NCI-H146 treated with DMSO at 0.1 percent for 48 hours (cell line): ENCODE measurements around the gene HS1BP3.

Experiments used
- DNase-seq: peaks from one replicate; lab custom pipeline; 2025; ENCODE audit not compliant: unreplicated experiment; lab: John Stamatoyannopoulos, UW

Gene HS1BP3

GRCh38 chr2:20574423-20574911, 76.4 kb downstream of the HS1BP3 start:
- no peak for DNase-seq

- DNase-seq, result no peak
Measured at GRCh38 chr2:20573620-20574422, 77.1 kb downstream of the HS1BP3 start.

GRCh38 chr2:20572221-20572620, 78.7 kb downstream of the HS1BP3 start:
- no peak for DNase-seq

- DNase-seq, result no peak
Measured at GRCh38 chr2:20571644-20572215, 79.2 kb downstream of the HS1BP3 start.

- no peak for DNase-seq
Measured at GRCh38 chr2:20571231-20571630, 79.7 kb downstream of the HS1BP3 start.

DNA sequence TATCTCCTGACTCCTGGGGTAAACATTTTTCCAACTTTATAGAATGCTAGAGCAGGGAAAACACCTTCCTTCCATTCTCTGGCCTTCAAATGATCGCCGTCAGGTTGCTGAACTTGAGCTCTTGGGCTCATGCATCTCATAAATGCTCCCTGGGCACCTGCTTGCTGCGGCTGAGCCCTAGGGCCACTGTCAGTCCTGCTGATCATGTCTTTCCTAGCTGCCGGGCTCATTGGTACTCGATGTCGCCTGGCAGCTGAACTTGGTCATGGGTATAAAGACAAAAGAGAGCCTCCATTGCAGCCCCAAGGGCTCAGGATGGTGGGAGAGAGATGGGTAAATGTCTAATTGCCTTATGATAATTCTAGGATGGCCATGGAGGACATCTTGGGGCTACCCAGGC, 80.6 kb downstream of the HS1BP3 start:
- DNase-seq, result no peak

GRCh38 chr2:20569464-20570223, 81.3 kb downstream of the HS1BP3 start:
- DNase-seq, result no peak

DNA sequence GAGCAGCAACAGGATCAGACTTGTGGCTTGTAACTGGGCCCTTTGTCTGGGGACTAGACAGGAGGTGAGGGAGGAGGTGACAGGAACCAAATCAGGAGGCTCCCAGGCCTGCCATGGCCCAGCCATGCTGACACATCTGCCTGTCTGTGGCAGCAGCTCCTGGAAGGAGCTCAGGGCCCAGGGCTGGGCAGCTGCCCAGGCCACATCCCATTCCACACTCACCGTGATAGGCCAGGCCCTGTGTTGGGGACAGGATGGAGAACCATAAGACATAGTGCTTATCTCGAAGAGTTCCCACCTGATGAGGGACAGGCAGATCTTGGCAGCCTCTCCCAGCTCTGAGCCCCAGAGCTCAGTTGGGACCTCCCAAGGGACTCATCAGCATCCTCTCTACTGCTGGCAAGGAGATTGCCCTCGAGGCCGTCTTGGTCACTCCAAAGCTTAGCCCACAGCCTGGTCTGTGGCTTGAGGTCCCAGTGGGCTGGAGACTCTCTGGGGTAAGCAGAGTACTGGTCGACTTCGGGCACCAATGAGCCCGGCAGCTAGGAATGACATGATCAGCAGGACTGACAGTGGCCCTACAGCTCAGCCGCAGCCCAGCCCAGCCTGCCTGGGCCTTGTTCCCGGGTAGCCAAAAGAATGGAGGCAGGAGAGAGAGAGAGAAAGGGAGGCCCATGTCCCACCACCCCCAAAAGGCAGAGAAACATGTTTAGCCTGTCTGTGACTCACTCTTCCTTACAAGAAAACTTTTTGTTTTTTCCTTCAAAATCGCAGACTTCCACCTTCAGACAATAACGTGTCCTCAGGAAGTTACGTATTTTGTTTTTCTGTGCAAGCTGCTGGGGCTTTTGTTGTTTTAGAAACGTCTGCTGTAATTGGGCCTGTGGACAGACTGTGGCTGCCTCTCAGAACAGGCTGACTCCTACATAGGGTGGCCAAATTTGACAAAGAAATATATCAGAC, 82.1 kb downstream of the HS1BP3 start:
- DNase-seq, result no peak

DNA sequence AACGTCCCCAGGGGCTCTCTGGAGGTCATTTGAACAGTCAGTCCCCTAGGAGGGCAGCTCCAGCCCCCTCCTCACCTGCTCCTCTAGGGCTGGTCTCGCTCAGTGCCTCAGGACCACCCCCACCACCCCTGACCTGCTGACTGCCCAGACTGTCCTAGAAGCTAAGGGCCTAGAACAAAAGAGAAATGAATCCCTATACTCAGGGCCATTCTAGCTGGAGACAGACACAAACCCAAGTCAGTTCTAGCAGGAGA, 83.0 kb downstream of the HS1BP3 start:
- DNase-seq, result no peak
